ENCODE data around the gene BCL11A. TPM values are rescaled to one million over a fixed set of nuclear protein-coding genes. Genes with fewer than 3 reads are reported as not detected.

BCL11A gene
- total RNA-seq, 1 experiment from 2014 or later = 0.29 TPM

DNA sequence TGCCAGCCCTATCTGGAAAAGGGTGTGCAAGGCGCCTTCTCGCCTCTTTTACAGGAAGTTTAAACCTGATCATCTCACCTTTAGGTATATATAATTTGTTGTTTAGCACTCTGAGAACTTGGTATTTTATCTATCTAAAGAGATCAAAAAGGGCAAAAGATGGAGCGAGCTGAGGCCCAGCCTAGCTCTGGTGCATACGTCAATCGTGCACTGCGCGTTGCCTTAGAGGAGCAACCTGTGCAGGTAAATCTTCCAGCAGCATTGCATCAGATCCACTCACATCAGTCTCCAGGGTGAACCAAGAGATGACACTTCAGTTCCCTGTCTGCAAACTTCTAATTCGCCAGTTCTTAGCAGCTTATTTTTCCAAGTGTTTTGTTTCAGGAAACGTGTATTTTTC is 15.4 kb downstream of the BCL11A start:
- POLR2A ChIA-PET = no interaction called here
- peaks cover 6% of the 10 kb centered on the region for H3K4me1 ChIP-seq
- Mint-ChIP-seq H3K9me3 (ENCODE audit: unreplicated experiment) (no peaks in the 10 kb centered on the region), H3K27me3 (ENCODE audit: insufficient read depth, unreplicated experiment) (no peaks in the 10 kb centered on the region), H3K4me1 (ENCODE audit: low read depth, unreplicated experiment) (peaks cover 25% of the 10 kb centered on the region), H3K27ac (ENCODE audit: unreplicated experiment) (no peak overlapping the region), H3K36me3 (ENCODE audit: insufficient read depth, unreplicated experiment) (no peaks in the 10 kb centered on the region), H3K4me3 (ENCODE audit: unreplicated experiment) (no peak overlapping the region)
- no peaks in the 10 kb centered on the region for H3K36me3 ChIP-seq (ENCODE audit: control insufficient read depth, insufficient read depth, low read length)
- CTCF ChIA-PET = no interaction called here
- no TSS peak for BruUV-seq (replicated peaks)
- H3K27me3 ChIP-seq (replicated peaks; ENCODE audit: control insufficient read depth, insufficient read depth, low read length) = no peaks in the 10 kb centered on the region
- H3K4me3 ChIP-seq (ENCODE audit: low read depth, low read length) = no peak overlapping the region
- intact Hi-C loops (cut with micrococcal nuclease; ENCODE audit: unreplicated experiment) = loop anchor here (5.0 kb wide), 1 partner anchor 106 kb away; no protein-coding TSS in a partner anchor
- H3K9me3 ChIP-seq = no peaks in the 10 kb centered on the region
- DNase-seq = no peak
- no peak for TF ChIP-seq CTCF (IDR thresholded peaks at IDR 0.05; ENCODE audit: insufficient read depth in 1 of 2, low read depth in 1 of 2, low read length in 1 of 2, severe bottlenecking in 1 of 2, unreplicated experiment in 1 of 2)

GRCh38 chr2:60536746-60537145 is 16.7 kb downstream of the BCL11A start:
- no peaks in the 10 kb centered on the region for H3K36me3 Mint-ChIP-seq (ENCODE audit: insufficient read depth, unreplicated experiment)
- H3K27me3 Mint-ChIP-seq (ENCODE audit: insufficient read depth, unreplicated experiment) = no peaks in the 10 kb centered on the region
- no peaks in the 10 kb centered on the region for H3K9me3 Mint-ChIP-seq (ENCODE audit: unreplicated experiment)
- Histone ChIP-seq H3K9me3 (no peaks in the 10 kb centered on the region), H3K36me3 (ENCODE audit: control insufficient read depth, insufficient read depth, low read length) (no peaks in the 10 kb centered on the region), H3K4me1 (peaks cover 13% of the 10 kb centered on the region), H3K27me3 (replicated peaks; ENCODE audit: control insufficient read depth, insufficient read depth, low read length) (no peaks in the 10 kb centered on the region), H3K4me3 (ENCODE audit: low read depth, low read length) (no peak overlapping the region)
- TF ChIP-seq CTCF (IDR thresholded peaks at IDR 0.05; ENCODE audit: insufficient read depth in 1 of 2, low read depth in 1 of 2, low read length in 1 of 2, severe bottlenecking in 1 of 2, unreplicated experiment in 1 of 2) = no peak
- intact Hi-C loops (cut with micrococcal nuclease; ENCODE audit: unreplicated experiment) = loop anchor here (5.0 kb wide), 1 partner anchor 104 kb away; no protein-coding TSS in a partner anchor
- H3K4me3 Mint-ChIP-seq (ENCODE audit: unreplicated experiment) = no peak overlapping the region
- POLR2A ChIA-PET = no interaction called here
- H3K27ac Mint-ChIP-seq (ENCODE audit: unreplicated experiment) = no peak overlapping the region
- CTCF ChIA-PET = no interaction called here
- H3K4me1 Mint-ChIP-seq (ENCODE audit: low read depth, unreplicated experiment) = peaks cover 39% of the 10 kb centered on the region
- BruUV-seq (replicated peaks) = no TSS peak
- no peak for DNase-seq

GRCh38 chr2:60535685-60536312 is 17.7 kb downstream of the BCL11A start:
- H3K4me1 Mint-ChIP-seq (ENCODE audit: low read depth, unreplicated experiment) = peaks cover 47% of the 10 kb centered on the region
- no TSS peak for BruUV-seq (replicated peaks)
- POLR2A ChIA-PET = no interaction called here

More at GRCh38 chr2:60535685-60536312, 17.7 kb downstream of the BCL11A start:
- peaks cover 13% of the 10 kb centered on the region for H3K4me1 ChIP-seq
- H3K4me3 Mint-ChIP-seq (ENCODE audit: unreplicated experiment) = no peak overlapping the region
- intact Hi-C loops (cut with micrococcal nuclease; ENCODE audit: unreplicated experiment) = loop anchor here (5.0 kb wide), 1 partner anchor 103 kb away; no protein-coding TSS in a partner anchor
- no peak for DNase-seq
- no peak for TF ChIP-seq CTCF (IDR thresholded peaks at IDR 0.05; ENCODE audit: insufficient read depth in 1 of 2, low read depth in 1 of 2, low read length in 1 of 2, severe bottlenecking in 1 of 2, unreplicated experiment in 1 of 2)
- CTCF ChIA-PET = no interaction called here
- no peaks in the 10 kb centered on the region for H3K36me3 ChIP-seq (ENCODE audit: control insufficient read depth, insufficient read depth, low read length)
- H3K36me3 Mint-ChIP-seq (ENCODE audit: insufficient read depth, unreplicated experiment) = no peaks in the 10 kb centered on the region
- H3K27me3 Mint-ChIP-seq (ENCODE audit: insufficient read depth, unreplicated experiment) = no peaks in the 10 kb centered on the region
- H3K4me3 ChIP-seq (ENCODE audit: low read depth, low read length) = no peak overlapping the region
- H3K27me3 ChIP-seq (replicated peaks; ENCODE audit: control insufficient read depth, insufficient read depth, low read length) = no peaks in the 10 kb centered on the region
- no peaks in the 10 kb centered on the region for H3K9me3 ChIP-seq
- no peak overlapping the region for H3K27ac Mint-ChIP-seq (ENCODE audit: unreplicated experiment)
- no peaks in the 10 kb centered on the region for H3K9me3 Mint-ChIP-seq (ENCODE audit: unreplicated experiment)

Measured in Caco-2 (cell line).